H1 (cell line): Measurements from ENCODE around the gene DNAJB1. TPM values are rescaled to one million over a fixed set of nuclear protein-coding genes. Genes with fewer than 3 reads are reported as not detected.
A peak's percentile ranks its signal among the peaks of the same experiment; 100 is the strongest.

ENCODE experiments used
- CTCF ChIA-PET: fragments of 300-600 bp; sonication (Branson Sonifier 250); formaldehyde crosslinking; loops from one replicate; lab custom pipeline; 2021; ENCODE audit not compliant: partially characterized antibody; lab: Charles Lee
- POLR2A ChIA-PET: fragments of 300-600 bp; sonication (Branson Sonifier 250); formaldehyde crosslinking; loops from one replicate; lab custom pipeline; 2021; ENCODE audit warnings: inconsistent platforms; ENCODE audit not compliant: partially characterized antibody; lab: Charles Lee
- DNase-seq, 2 experiments: peaks; one replicate each; pipeline versions ENCODE4 v3.0.0 to v3.0.0-alpha.2; 2010 to 2022; ENCODE audit warnings: low spot score in 2 of 2, low read depth in 1 of 2, mixed read lengths in 1 of 2
- FAIRE-seq: peaks from 2 replicates; lab custom pipeline; 2011; peaks lifted over from hg19 to GRCh38; lab: Jason Lieb, UNC
- H2AFZ ChIP-seq: 2 replicates; pipeline ENCODE4 v1.8.1; 2012; ENCODE audit warnings: low read length, inconsistent platforms
- H2AK5ac ChIP-seq: 2 replicates; pipeline ENCODE4 v1.6.1; 2013; ENCODE audit warnings: low read depth, low read length
- H2BK120ac ChIP-seq: replicated peaks from 2 replicates; pipeline ENCODE3; 2013; ENCODE audit warnings: low read depth, low read length, inconsistent platforms
- H2BK12ac ChIP-seq: 2 replicates; pipeline ENCODE4 v1.6.1; 2013; ENCODE audit warnings: low read depth, low read length
- H2BK15ac ChIP-seq: 2 replicates; pipeline ENCODE4 v1.6.1; 2013; ENCODE audit warnings: low read length
- H2BK20ac ChIP-seq: 2 replicates; pipeline ENCODE4 v1.6.1; 2013; ENCODE audit warnings: low read length
- H2BK5ac ChIP-seq: 2 replicates; pipeline ENCODE4 v1.6.1; 2013; ENCODE audit warnings: low read depth, low read length
- H3K14ac ChIP-seq: 2 replicates; pipeline ENCODE4 v1.6.1; 2013; ENCODE audit warnings: inconsistent platforms; ENCODE audit not compliant: insufficient read length
- H3K18ac ChIP-seq: 2 replicates; pipeline ENCODE4 v1.6.1; 2013; ENCODE audit warnings: low read length; ENCODE audit errors: extremely low read depth
- H3K23ac ChIP-seq: 2 replicates; pipeline ENCODE4 v1.6.1; 2013; ENCODE audit warnings: inconsistent platforms; ENCODE audit not compliant: insufficient read length
- H3K23me2 ChIP-seq: 2 replicates; pipeline ENCODE4 v1.6.1; 2013; ENCODE audit warnings: low read depth, low read length
- H3K27ac ChIP-seq: 2 replicates; pipeline ENCODE4 v1.6.1; 2011; ENCODE audit warnings: low read depth, low read length, inconsistent platforms
- H3K27me3 ChIP-seq, 4 experiments: replicated peaks in 1 of 4; 1 replicate in 1 of 4; 2 replicates in 3 of 4; pipeline versions ENCODE4 v1.6.1 to v1.8.1; 2011 to 2013; ENCODE audit warnings: low read length in 3 of 4, mild to moderate bottlenecking in 3 of 4, inconsistent platforms in 2 of 4, mixed read lengths in 2 of 4, moderate library complexity in 1 of 4; ENCODE audit not compliant: control insufficient read depth in 3 of 4, insufficient read depth in 3 of 4; ENCODE audit errors: extremely low read depth in 1 of 4
- H3K36me3 ChIP-seq, 4 experiments: 2 replicates each; pipeline versions ENCODE4 v1.6.1 to v1.8.1; 2011 to 2013; ENCODE audit warnings: mild to moderate bottlenecking in 4 of 4, low read length in 3 of 4, moderate library complexity in 2 of 4, control low read depth in 1 of 4, inconsistent platforms in 1 of 4; ENCODE audit not compliant: insufficient read depth in 4 of 4, control insufficient read depth in 2 of 4
- H3K4ac ChIP-seq: replicated peaks from 2 replicates; pipeline ENCODE3; 2013; ENCODE audit warnings: low read length, low read depth, mixed read lengths, inconsistent platforms; ENCODE audit not compliant: insufficient read length
- H3K4me1 ChIP-seq, 4 experiments: replicated peaks in 1 of 4; 1 replicate in 1 of 4; 2 replicates in 3 of 4; pipeline versions ENCODE4 v1.6.1 to v1.8.1; 2011 to 2013; ENCODE audit warnings: low read length in 3 of 4, inconsistent platforms in 2 of 4, mixed read lengths in 1 of 4; ENCODE audit not compliant: insufficient read depth in 4 of 4, control insufficient read depth in 3 of 4
- H3K4me2 ChIP-seq, 2 experiments: 2 replicates each; pipeline versions ENCODE4 v1.6.1 to v1.8.1; 2011 to 2013; ENCODE audit warnings: low read depth in 2 of 2, low read length in 2 of 2, control low read depth in 1 of 2, inconsistent platforms in 1 of 2, mild to moderate bottlenecking in 1 of 2; ENCODE audit not compliant: insufficient read depth in 1 of 2
- H3K4me3 ChIP-seq, 4 experiments: fragments of 200-600, 300-600 bp in 1 of 4; sonication (generic), shearing (Covaris generic), sonication (Bioruptor Twin) in 1 of 4; 2 replicates each; pipeline versions ENCODE4 v1.5.1 to v1.8.1; 2011 to 2016; ENCODE audit warnings: low read length in 4 of 4, low read depth in 3 of 4, control low read depth in 2 of 4, inconsistent platforms in 2 of 4, mild to moderate bottlenecking in 2 of 4, mixed read lengths in 1 of 4, moderate library complexity in 1 of 4; ENCODE audit not compliant: insufficient read depth in 2 of 4; ENCODE audit errors: extremely low read depth in 1 of 4
- H3K56ac ChIP-seq: replicated peaks from 2 replicates; pipeline ENCODE3; 2013; ENCODE audit warnings: low read depth, mild to moderate bottlenecking, mixed read lengths, low read length, inconsistent platforms; ENCODE audit not compliant: insufficient read length
- H3K79me1 ChIP-seq: 2 replicates; pipeline ENCODE4 v1.6.1; 2013; ENCODE audit warnings: low read depth, low read length, control low read depth
- H3K79me2 ChIP-seq, 2 experiments: 2 replicates each; pipeline versions ENCODE4 v1.6.1 to v1.8.1; 2012 to 2013; ENCODE audit warnings: low read length in 2 of 2, mild to moderate bottlenecking in 2 of 2, inconsistent platforms in 1 of 2; ENCODE audit not compliant: insufficient read depth in 2 of 2, control insufficient read depth in 1 of 2
- H3K9ac ChIP-seq, 4 experiments: replicated peaks in 1 of 4; 1 replicate in 1 of 4; 2 replicates in 3 of 4; pipeline versions ENCODE4 v1.6.1 to v1.8.1; 2011 to 2013; ENCODE audit warnings: low read depth in 3 of 4, low read length in 3 of 4, control low read depth in 2 of 4, mild to moderate bottlenecking in 2 of 4, moderate library complexity in 2 of 4, inconsistent platforms in 1 of 4; ENCODE audit errors: extremely low read depth in 1 of 4
- H3K9me3 ChIP-seq, 2 experiments: 2 replicates each; pipeline versions ENCODE4 v1.6.1 to v1.8.1; 2012 to 2013; ENCODE audit warnings: mild to moderate bottlenecking in 2 of 2, moderate library complexity in 2 of 2, control low read depth in 1 of 2, inconsistent platforms in 1 of 2, low read depth in 1 of 2, low read length in 1 of 2, mixed read lengths in 1 of 2; ENCODE audit not compliant: insufficient read depth in 2 of 2
- H4K20me1 ChIP-seq, 2 experiments: replicated peaks in 1 of 2; 2 replicates each; pipeline versions ENCODE3 to v1.8.1; 2011 to 2013; ENCODE audit warnings: inconsistent platforms in 2 of 2, low read length in 2 of 2, mild to moderate bottlenecking in 1 of 2; ENCODE audit not compliant: insufficient read depth in 2 of 2, control insufficient read depth in 1 of 2
- H4K5ac ChIP-seq: 2 replicates; pipeline ENCODE4 v1.6.1; 2013; ENCODE audit warnings: low read length, low read depth, mixed read lengths, inconsistent platforms; ENCODE audit not compliant: insufficient read length
- H4K8ac ChIP-seq: 2 replicates; pipeline ENCODE4 v1.8.0; 2013; ENCODE audit warnings: mild to moderate bottlenecking, moderate library complexity, low read length, inconsistent platforms; ENCODE audit not compliant: insufficient read depth; ENCODE audit errors: extremely low read depth
- H4K91ac ChIP-seq: replicated peaks from 2 replicates; pipeline ENCODE3; 2013; ENCODE audit warnings: low read length, mixed read lengths, inconsistent platforms; ENCODE audit not compliant: insufficient read length
- ATF3 ChIP-seq: IDR thresholded peaks from 2 replicates; pipeline ENCODE4 v1.6.1; 2011; ENCODE audit warnings: low read depth, mild to moderate bottlenecking, low read length; ENCODE audit not compliant: insufficient read depth
- CEBPB ChIP-seq: IDR thresholded peaks from 2 replicates; pipeline ENCODE4 v1.6.1; 2012; ENCODE audit warnings: low read depth, low read length
- KDM4A ChIP-seq: IDR thresholded peaks from one replicate; pipeline ENCODE4 v1.7.1; 2012; ENCODE audit warnings: low read depth, mild to moderate bottlenecking, moderate library complexity, low read length, inconsistent platforms; ENCODE audit not compliant: severe bottlenecking
- RBBP5 ChIP-seq: IDR thresholded peaks from 2 replicates; pipeline ENCODE4 v1.7.1; 2012; ENCODE audit warnings: low read depth, mild to moderate bottlenecking, inconsistent platforms, low read length, moderate library complexity, borderline replicate concordance
- SIN3A ChIP-seq, 2 experiments: IDR thresholded peaks in 1 of 2; conservative IDR thresholded peaks in 1 of 2; 2 replicates each; pipeline ENCODE4 v1.6.1; 2011 to 2012; ENCODE audit warnings: low read length in 2 of 2, improper control_type of control experiment in 1 of 2, low read depth in 1 of 2, mild to moderate bottlenecking in 1 of 2
- WGBS, 2 experiments: shearing (Covaris generic) in 1 of 2; methylation state at CpG; one replicate each; pipeline versions ENCODE4 v1.1.6 to v1.1.7; 2013 to 2015; ENCODE audit warnings: low lambda C conversion rate in 2 of 2, mixed read lengths in 2 of 2, inconsistent platforms in 1 of 2, low coverage in 1 of 2, missing lambda C conversion rate in 1 of 2; ENCODE audit not compliant: insufficient replicate concordance in 2 of 2, insufficient coverage in 1 of 2, insufficient read length in 1 of 2; ENCODE audit errors: extremely low coverage in 1 of 2, missing lambda C conversion rate in 1 of 2; 5-methylcytosine and 5-hydroxymethylcytosine counted together
- polyA plus RNA-seq, 7 experiments: library from polyadenylated mRNA; depleted of rRNA in 3 of 7; stranded (reverse) in 5 of 7; unstranded in 2 of 7; fragments of >200 nt in 5 of 7; fragments of 200-250 nt in 2 of 7; gene quantifications; 1 replicate in 5 of 7; 2 replicates in 1 of 7; 4 replicates in 1 of 7; pipeline versions ENCODE4 v1.2.1 to v1.2.3, GENCODE V29; 2011 to 2013; ENCODE audit warnings: missing spikeins in 2 of 7, mixed read lengths in 2 of 7
- total RNA-seq: library from RNA; stranded (reverse); fragmentation: NEBNext Ultra II Directional; extraction: Animal tissue kit (Norgen Biotek cat#: 25700); gene quantifications from 2 replicates; pipeline ENCODE4 v1.2.1, GENCODE V29; 2021

DNAJB1 gene
- total and polyA plus RNA-seq, 2 of the 8 experiments (the other 6 are each of a cell fraction or from before 2014, with no cell fraction given) = 62.9 to 64.3 TPM

GRCh38 chr19:14536926-14537692, 18.9 kb upstream of the DNAJB1 start:
- H3K27ac ChIP-seq = no peak overlapping the region
- H2BK120ac ChIP-seq = no peak overlapping the region
- no peak overlapping the region for H2BK12ac ChIP-seq
- no peak for TF ChIP-seq KDM4A
- no peak for TF ChIP-seq RBBP5
- TF ChIP-seq ATF3 = no peak
- TF ChIP-seq SIN3A (conservative IDR thresholded peaks at IDR 0.05 in 1 of 2, IDR thresholded peaks at IDR 0.05 in 1 of 2; ENCODE audit: low read depth in 1 of 2, low read length in 2 of 2) = no peak; a peak in 1 of 4 replicates
- no peak for TF ChIP-seq CEBPB
- no peaks in the 10 kb centered on the region for H3K23me2 ChIP-seq
- no peak overlapping the region for H2AK5ac ChIP-seq
- ChIA-PET CTCF (interaction anchor here (1.1 to 6.0 kb wide), 5 partner anchors 14 to 105 kb away, joined by 4 to 18 read pairs (median 4); no protein-coding TSS in a partner anchor), POLR2A (interaction anchor here (0.7 to 3.2 kb wide), 5 partner anchors 17 to 52 kb away, joined by 3 to 15 read pairs (median 4); partner anchors contain the start of gene DNAJB1)
- no peak overlapping the region for H3K9ac ChIP-seq
- no peaks in the 10 kb centered on the region for H3K9me3 ChIP-seq
- WGBS, 2 experiments = 46% methylated on average over 6 of the region's 24 CpGs; no CpG with 5 or more reads in 1 of the 2 experiments
- no peak overlapping the region for H2BK20ac ChIP-seq
- H2BK15ac ChIP-seq = no peak overlapping the region
- no peak overlapping the region for H4K91ac ChIP-seq
- H3K4me2 ChIP-seq = peak overlapping the region; percentile 55 to 72
- peak overlapping the region; percentile 33 to 51 (median 38); a peak in 7 of 8 replicates for H3K4me3 ChIP-seq
- H2BK5ac ChIP-seq = no peak overlapping the region
- peaks cover 3 to 46% of the 10 kb centered on the region in 2 experiments; a peak in 3 of 4 replicates for H3K79me2 ChIP-seq
- H3K18ac ChIP-seq = no peak overlapping the region; the same call in 1 of the 2 replicates
- no peak overlapping the region for H3K4ac ChIP-seq
- no peak overlapping the region for H3K14ac ChIP-seq
- FAIRE-seq = no peak
- no peak overlapping the region for H4K8ac ChIP-seq
- no peaks in the 10 kb centered on the region; a peak in 1 of 7 replicates for H3K27me3 ChIP-seq
- peaks cover 3 to 6% (median 4%) of the 10 kb centered on the region in 4 experiments; a peak in 5 of 7 replicates for H3K4me1 ChIP-seq
- no peak overlapping the region for H4K5ac ChIP-seq
- H3K23ac ChIP-seq = no peak overlapping the region
- peaks cover 24% of the 10 kb centered on the region for H3K79me1 ChIP-seq
- H4K20me1 ChIP-seq = peaks cover 3 to 28% of the 10 kb centered on the region in 2 experiments
- H2AFZ ChIP-seq = no peak overlapping the region
- H3K56ac ChIP-seq = no peak overlapping the region
- no peaks in the 10 kb centered on the region; a peak in 1 of 8 replicates for H3K36me3 ChIP-seq
- DNase-seq = peak; percentile 87 to 94
